EH (cell line): ENCODE results near the gene UACA.
"Not testable (repeated sequence)": the region's sequence is repeated elsewhere in the genome, so short reads cannot be mapped to it uniquely, and the experiment has no call there.

Experiments
- DNase-seq: peaks from one replicate; pipeline ENCODE4 v3.0.0-alpha.2; 2015; ENCODE audit warnings: low read depth

Gene UACA

GRCh38 chr15:70757627-70758026 is 5.7 kb downstream of the UACA start:
- DNase-seq: no peak

DNA sequence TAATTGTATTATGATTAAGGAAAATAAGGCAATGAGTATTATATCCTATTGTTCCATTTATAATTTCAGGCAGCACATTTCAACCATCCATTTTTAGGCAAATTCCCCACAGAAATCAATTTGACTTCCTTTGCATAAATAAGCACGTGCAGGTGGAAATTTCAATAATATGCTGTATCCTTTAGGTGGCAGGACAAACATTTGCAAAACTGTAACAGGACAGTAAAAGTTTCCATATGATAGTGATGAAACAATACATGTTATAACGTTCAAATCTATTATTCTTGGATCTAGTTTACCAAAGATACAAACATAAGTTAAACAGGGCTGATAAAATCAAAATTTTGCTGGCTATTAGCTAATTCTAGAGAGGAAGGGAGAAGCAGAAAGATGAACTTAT is 8.5 kb downstream of the UACA start:
- DNase-seq: no peak

DNA sequence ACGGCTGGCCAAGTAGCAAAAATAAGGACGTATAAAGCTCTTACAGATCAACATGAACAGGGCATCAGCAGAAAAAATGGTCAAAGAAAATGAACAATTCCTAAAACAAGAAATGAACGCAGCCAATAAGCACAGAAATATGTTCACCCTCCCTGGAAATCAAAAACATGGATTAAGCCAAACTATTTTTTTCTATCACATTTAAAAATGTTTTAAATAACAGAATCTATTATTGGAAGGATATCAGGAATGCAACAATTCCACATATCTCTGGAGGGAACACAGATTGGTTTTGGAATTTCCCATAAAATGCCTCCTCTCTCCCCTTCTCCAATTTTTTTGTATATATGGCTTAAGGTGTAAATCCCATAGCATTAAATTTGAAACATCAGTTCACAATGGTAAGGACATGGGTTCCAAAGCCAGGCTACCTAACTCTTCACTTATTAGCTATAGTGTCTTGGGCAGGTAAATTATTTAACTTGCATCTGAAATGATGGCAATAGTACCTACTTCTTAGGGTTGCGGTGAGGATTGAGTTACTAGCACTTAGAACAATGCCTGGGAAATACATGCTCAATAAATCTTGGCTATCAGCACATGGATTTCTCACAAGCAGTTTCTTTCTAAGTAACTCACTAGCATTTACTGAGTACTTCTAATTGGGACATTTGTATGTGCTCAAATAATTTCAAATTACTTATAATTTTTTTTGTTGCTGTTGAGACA is 10.1 kb downstream of the UACA start:
- no peak for DNase-seq

DNA sequence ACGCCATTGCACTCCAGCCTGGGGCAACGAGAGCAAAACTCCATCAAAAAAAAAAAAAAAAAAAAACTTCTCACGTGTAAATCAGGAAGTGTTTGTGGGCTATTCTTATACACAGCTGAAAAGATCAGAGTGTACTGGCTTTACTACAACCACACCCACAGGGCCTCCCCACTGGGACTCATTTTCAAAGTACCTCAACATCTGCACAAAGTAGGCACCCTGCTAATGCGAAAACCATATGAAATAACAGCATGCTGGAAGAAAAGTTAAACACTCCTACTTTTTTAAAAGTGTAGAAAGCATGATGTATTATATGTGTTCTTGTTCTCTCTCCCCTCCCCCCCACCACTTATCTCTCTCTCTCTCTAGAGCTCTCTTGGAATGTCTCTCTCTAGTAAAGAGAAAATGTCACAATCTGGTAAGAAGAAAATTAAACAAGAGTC is 11.1 kb downstream of the UACA start:
- no peak for DNase-seq

DNA sequence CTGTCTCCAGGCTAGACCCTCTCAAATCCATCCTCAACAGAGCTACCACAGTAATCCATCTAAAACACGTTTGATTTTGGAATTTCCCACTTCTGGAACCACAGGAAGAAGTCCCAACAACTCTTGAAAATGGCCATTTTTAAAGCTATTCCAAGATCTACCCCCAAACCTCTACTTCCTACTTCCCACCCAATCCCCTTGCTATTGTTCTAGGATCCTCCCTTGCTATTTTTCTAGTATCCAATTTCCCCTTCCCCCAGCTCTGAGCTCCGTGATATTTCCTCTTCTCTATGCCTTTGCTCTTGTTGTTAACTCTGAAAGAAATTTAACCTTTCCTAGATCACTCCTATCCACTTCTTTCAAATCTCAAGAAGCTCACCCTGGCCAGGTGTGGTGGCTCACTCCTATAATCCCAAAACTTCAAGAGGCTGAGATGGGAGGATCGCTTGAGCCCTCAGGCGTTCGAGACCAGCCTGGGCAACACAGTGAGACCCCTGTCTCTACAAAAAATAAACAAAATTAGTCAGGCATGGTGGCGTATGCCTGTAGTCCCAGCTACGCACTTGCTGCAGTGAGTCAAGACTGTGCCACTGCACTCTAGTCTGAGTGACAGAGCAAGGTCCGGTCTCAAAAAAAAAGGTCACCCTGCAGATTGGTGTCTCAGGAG is 13.0 kb downstream of the UACA start:
- DNase-seq: no peak

- peak; percentile 83 for DNase-seq
Observed at GRCh38 chr15:70748281-70748747, 15.0 kb downstream of the UACA start.

DNA sequence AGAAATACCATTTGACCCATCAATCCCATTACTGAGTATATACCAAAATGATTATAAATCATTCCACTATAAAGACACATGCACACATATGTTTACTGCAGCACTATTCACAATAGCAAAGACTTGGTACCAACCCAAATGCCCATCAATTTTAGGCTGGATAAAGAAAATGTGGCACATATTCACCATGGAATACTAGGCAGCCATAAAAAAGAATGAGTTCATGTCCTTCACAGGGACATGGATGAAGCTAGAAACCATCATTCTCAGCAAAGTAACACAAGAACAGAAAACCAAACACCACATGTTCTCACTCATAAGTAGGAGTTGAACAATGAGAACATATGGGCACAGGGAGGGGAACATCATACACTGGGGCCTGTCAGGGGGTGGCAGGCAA is 16.8 kb downstream of the UACA start:
- DNase-seq: not testable (repeated sequence)

GRCh38 chr15:70742928-70743327 is 20.4 kb downstream of the UACA start:
- peak; percentile 27 for DNase-seq

DNA sequence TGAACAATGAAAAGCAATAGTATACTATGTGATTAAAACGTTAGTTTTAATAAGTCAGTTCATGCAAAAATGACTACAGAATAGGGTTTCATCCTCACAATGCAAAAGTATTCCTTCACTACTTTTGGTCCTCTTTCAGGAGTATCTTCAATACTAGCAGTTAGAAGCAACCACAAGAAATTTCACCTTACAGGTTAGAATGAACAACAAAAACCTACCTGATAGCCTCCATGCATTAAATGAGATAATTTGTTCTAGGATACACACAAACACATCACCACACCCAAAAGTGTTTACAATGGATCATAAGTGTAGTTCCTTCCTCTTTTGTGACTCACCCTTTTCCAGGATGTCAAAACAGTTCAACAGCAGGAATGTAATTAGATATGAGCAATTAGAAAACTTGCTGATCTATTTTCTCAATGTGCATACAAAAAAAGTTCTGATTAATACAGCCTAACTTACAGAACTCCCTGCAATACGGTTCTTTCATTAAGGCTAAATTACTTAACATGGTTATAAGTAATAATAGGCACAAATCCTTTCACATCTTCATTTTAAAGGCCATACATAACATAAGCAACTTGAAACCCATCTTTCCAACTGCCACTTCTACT is 21.6 kb downstream of the UACA start:
- peak; percentile 61 for DNase-seq

DNA sequence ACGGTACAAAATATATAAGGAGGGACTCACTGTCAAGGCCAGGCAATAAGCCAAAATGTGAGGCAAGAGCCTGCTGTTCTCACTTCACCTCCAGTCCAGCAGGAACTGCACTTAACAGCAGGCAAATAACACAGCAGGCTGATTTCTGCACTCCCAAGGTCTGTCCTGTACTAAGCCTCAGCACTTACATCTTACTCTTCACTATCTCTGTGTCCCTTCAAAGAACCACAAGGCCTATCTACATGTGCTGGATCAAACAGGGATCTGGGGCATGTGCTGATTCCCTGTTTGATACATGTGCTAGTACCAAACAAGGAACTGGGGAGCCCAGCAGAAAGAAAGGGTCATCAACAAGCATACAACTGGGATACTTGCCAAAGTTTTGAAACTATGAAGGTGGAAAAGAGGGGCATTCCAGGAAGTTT is 22.2 kb downstream of the UACA start:
- peak; percentile 80 for DNase-seq

DNA sequence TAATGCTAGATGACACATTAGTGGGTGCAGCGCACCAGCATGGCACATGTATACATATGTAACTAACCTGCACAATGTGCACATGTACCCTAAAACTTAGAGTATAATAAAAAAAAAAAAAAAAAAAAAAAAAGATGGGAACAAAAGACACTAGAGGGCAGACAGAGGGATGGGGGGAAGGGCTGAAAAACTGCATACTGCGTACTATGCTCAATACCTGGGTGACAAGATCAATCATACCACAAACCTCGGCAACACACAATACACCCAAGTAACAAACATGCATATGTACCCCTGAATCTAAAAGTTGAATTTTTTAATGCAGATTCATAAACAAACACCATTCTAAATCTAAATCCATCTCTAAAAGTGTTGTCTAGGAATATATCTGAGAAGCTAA is 28.3 kb downstream of the UACA start:
- DNase-seq: not testable (repeated sequence)

DNA sequence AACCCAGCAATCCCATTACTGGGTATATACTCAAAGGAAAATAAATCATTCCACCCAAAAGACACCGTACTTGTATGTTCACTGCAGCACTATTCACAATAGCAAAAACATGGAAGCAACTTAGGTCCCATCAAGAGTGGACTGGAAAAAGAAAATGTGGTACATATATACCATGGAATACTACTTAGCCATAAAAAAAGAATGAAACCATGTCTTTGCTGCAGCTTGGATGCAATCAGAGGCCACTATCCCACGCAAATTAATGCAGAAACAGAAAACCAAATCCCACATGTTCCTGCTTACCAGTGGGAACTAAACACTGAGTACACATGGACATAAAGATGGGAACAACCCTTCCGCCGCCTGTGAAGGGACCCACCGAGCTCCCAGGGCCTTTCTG is 34.2 kb downstream of the UACA start:
- no peak for DNase-seq

DNA sequence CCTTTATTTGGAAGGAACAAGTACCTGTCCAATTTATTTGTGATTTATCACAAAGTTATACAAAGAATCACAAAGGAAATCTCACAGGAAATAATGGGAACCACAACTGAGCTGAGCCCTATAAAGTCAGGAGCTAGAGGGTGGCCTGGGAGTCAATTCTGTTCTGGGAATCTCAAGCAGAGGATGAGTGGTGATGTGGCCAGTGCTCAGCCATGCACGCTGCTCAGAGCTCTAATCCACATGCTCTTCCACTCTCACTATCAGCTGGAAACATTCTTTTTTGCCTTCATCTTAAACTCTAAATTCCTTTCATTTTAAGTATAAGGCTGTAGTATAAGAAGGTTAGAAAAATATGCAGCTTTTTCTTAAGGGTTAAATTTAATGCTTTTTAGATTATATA is 36.6 kb downstream of the UACA start:
- DNase-seq: peak; percentile 73

DNA sequence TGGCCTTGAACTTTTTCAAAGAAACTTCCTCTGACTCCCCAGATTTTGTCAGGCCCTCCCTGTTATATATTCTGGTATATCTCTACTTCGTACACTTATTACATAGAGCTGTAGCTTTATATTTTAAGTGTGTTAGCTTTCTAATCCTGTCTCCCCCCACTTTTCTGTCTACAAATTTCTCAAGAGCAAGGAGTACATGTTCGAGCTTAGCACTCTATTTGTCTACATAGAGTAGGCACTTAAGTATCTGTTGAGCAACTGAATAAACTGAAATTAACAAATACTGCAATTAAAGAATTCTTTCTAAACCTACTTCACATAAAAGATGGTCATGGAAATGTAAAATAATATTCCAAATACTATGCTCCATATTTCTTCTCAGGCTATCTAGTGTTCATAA is 39.4 kb downstream of the UACA start:
- DNase-seq: no peak

- no peak for DNase-seq
Observed at GRCh38 chr15:70723122-70723422, 40.3 kb downstream of the UACA start.

DNA sequence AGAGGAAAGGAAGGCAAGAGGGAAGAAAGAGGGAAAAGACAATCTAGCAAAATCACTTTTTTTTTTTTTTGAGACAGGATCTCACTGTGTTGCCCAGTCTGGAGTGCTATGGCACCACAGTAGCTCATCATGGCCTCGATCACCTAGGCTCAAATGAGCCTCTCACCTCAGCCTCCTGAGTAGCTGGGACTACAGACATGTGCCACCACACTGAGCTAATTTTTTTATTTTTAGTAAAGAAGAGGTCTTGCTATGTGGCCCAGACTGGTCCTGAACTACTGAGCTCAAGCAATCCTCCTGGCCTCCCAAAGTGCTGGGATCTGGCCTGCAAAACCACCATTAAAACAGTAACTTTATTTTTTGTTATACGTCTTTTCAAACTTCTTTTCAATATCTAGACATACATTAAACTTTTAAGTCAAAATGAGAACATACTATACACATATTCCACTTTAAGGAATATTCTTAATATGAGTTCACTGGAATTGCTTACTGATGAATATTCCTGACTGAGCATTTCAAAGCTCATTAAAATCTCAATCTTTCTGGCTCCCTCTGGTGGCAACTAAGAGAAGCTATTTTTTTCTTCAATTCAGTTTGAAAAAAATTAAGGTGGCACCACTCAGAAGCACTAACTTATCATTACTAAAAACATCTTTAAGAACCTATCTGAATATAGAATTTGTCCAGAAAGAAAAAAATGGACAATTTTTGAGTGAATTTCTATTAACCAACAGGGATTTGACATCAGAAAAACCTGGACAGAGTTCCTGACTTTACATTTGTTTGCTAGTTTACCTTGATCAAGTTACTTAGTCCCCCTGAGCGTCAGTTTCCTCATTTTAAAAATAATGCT is 40.9 kb downstream of the UACA start:
- DNase-seq: peak; percentile 71

DNA sequence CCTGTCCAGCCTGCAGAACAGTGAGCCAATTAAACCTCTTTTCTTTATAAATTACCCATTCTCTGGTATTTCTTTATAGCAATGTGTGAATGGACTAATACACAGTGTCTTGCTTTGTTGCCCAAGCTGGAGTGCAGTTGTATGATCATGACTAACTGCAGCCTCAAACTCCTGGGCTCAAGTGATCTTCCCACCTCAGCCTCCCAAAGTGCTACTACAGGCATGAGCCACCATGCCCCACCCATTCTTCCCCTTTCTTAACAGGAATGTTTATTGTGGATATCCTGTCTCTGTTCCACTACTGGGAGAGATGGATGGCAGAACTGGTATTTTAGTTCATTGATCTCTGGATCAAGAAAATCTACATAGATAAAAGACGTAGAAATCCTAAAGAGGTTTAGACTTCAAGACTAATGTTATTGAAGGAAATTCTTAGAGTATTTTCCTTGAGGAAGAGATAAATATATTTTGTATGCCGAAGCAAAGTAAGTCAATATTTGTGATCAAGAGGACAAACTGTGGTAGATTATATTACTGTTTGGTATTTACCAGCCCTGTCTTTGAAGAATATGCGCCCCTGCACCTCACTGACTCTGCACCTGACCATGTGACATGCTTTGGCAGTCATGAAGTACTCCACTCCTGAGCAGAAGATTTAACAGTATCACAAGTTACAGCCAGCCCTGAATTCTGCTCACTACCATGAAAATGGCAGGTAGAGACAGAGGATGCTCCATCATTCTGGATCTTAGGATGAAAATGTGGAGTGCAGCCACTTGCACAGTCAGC is 42.9 kb downstream of the UACA start:
- no peak for DNase-seq

DNA sequence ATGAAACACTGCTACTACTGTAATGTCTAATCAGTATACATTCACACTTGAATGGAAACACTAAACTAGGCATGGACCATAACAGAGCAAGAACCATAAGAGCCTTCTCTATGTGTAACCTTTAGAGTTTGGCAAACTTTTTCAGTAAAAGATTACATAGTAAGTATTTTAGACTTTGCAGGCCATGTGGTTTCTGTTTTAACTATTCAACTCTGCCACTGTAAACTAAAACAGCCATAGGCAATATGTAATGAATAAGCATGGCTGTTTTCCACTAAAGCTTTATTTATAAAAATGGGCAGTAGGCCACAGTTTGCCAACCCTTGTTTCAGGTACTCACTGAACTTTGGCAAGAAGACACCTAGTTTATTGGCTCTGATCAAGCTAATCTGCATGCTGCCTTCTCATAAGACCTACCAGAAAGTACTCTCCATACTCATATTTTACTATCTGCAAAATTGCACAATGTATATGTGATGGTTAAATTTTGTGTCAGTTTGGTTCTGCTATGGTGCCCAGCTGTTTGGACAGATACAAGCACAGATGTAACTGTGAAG is 46.0 kb downstream of the UACA start:
- no peak for DNase-seq

GRCh38 chr15:70715840-70716485 is 47.4 kb downstream of the UACA start:
- DNase-seq: peak; percentile 76

GRCh38 chr15:70714565-70714964 is 48.8 kb downstream of the UACA start:
- peak; percentile 35 for DNase-seq

DNA sequence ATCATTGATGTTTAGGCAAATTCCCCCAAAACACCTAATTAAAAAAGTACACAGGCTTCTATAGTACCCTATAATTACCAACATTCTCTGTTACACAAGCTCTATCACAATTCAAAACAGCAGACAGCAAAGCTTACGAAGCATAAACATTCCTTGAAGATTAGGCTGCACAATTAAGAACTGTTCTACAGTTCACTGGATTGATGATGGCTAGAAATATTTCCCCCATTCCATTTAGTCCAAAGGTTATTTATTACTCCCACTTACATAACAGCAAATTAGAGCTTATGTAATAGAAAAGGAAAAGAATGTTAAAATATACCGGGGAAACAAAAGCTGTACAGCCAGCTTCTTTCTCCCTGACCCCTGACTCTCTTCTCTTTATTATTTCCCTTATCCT is 49.3 kb downstream of the UACA start:
- DNase-seq: peak; percentile 79
